ENCODE results near the gene SALL1. TPM values are rescaled to one million over a fixed set of nuclear protein-coding genes. Genes with fewer than 3 reads are reported as not detected.

The SALL1 gene
- total RNA-seq, 1 experiment from 2014 or later: 101 TPM

DNA sequence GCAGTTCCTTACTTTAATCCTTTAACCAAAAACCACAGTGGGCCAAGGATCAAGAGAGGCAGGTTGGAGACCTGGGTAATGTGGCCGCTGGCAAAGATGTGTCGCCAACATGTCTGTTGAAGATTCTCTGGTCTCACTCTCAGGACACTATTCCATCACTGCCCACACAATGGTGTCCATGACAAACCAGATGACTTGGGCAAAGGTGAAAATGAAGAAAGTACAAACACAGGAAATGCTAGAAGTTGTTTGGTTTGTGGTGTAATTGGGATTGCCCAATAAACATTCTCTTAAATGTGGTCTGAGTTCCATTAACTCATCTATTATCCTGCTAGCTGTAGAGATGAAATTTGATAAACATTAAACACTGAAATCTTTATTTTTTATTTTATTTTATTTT lies 43.3 kb downstream of the SALL1 start:
- Histone ChIP-seq H2BK12ac (ENCODE audit: insufficient read length, low read depth, low read length) (no peak overlapping the region), H3K4ac (ENCODE audit: low read depth, low read length) (no peak overlapping the region), H3K9ac (ENCODE audit: extremely low read depth, insufficient read length, low read length) (no peak overlapping the region), H2BK5ac (ENCODE audit: insufficient read length, low read length) (no peak overlapping the region), H3K27ac (ENCODE audit: insufficient read length, low read depth, low read length) (no peak overlapping the region), H3K4me1 (ENCODE audit: insufficient read depth, low read length) (no peaks in the 10 kb centered on the region; the same call in 1 of the 2 replicates), H2AK5ac (ENCODE audit: insufficient read length, low read length) (no peak overlapping the region), H3T11ph (ENCODE audit: low read length) (no peak overlapping the region), H3K56ac (ENCODE audit: insufficient read length, low read depth, low read length) (no peak overlapping the region), H4K20me1 (ENCODE audit: control insufficient read depth, insufficient read depth, insufficient read length) (no peaks in the 10 kb centered on the region), H2BK20ac (ENCODE audit: low read depth, low read length, poor library complexity, severe bottlenecking) (no peak overlapping the region), H3K23ac (ENCODE audit: insufficient read length, low read depth, low read length) (no peak overlapping the region), H3K4me2 (ENCODE audit: insufficient read depth, insufficient read length, low read length) (no peak overlapping the region), H4K91ac (ENCODE audit: insufficient read length, low read depth, low read length) (no peak overlapping the region), H3K79me1 (ENCODE audit: insufficient read depth, low read depth, low read length, poor library complexity, severe bottlenecking) (no peaks in the 10 kb centered on the region), H2BK120ac (ENCODE audit: low read depth, low read length, poor library complexity, severe bottlenecking) (no peak overlapping the region), H3K79me2 (ENCODE audit: insufficient read depth, low read length) (no peaks in the 10 kb centered on the region), H3K23me2 (ENCODE audit: insufficient read length, low read depth, low read length, poor library complexity, severe bottlenecking) (no peaks in the 10 kb centered on the region), H3K27me3 (ENCODE audit: insufficient read depth, low read length) (no peaks in the 10 kb centered on the region; the same call in 1 of the 2 replicates), H3K9me3 (ENCODE audit: control insufficient read depth, low read depth, low read length) (no peaks in the 10 kb centered on the region), H4K8ac (replicated peaks; ENCODE audit: insufficient read length, low read depth, low read length) (no peak overlapping the region), H2AFZ (ENCODE audit: low read length) (no peak overlapping the region), H2BK15ac (ENCODE audit: low read depth, low read length) (no peak overlapping the region), H3K14ac (ENCODE audit: insufficient read depth, low read length) (no peak overlapping the region), H3K18ac (ENCODE audit: insufficient read length, low read depth, low read length) (no peak overlapping the region), H4K5ac (ENCODE audit: insufficient read length, low read depth, low read length) (no peak overlapping the region)
- no peak overlapping the region for H3K27ac Mint-ChIP-seq
- H3K9me3 Mint-ChIP-seq: peaks cover 3 to 6% of the 10 kb centered on the region in 2 experiments; a peak in 3 of 5 replicates
- peaks cover 21 to 28% of the 10 kb centered on the region in 2 experiments for H3K4me1 Mint-ChIP-seq
- peaks cover 0 to 5% (median 3%) of the 10 kb centered on the region in 3 experiments; a peak in 2 of 7 replicates for H3K36me3 Mint-ChIP-seq (ENCODE audit: insufficient read depth in 1 of 3, low read depth in 3 of 3)
- peaks cover 20% of the 10 kb centered on the region for H3K27me3 Mint-ChIP-seq (ENCODE audit: low read depth)
- WGBS (ENCODE audit: extremely low coverage, insufficient read length, low lambda C conversion rate): no CpG with 5 or more reads among the region's 2 CpGs
- no peak overlapping the region for H3K4me3 Mint-ChIP-seq
- TF ChIP-seq CTCF (conservative IDR thresholded peaks at IDR 0.05): no peak
- DNase-seq: no peak
